CD14-positive monocyte (primary cell): ENCODE measurements around the gene HLA-DRB1. TPM values are rescaled to one million over a fixed set of nuclear protein-coding genes. Genes with fewer than 3 reads are reported as not detected.

Experiments used
- DNase-seq, 3 donors: peaks; one replicate each; pipeline ENCODE4 v3.0.0-alpha.2; 2011 to 2022
- H2AFZ ChIP-seq: 2 replicates; pipeline ENCODE4 v1.6.0; 2012; ENCODE audit warnings: mild to moderate bottlenecking, low read depth, low read length, inconsistent platforms; ENCODE audit not compliant: insufficient read depth, poor library complexity, severe bottlenecking
- H3K27ac ChIP-seq, 2 donors: 1 replicate in 1 of 2; 2 replicates in 1 of 2; pipeline ENCODE4 v1.5.1; 2012 to 2013; ENCODE audit warnings: low read length in 2 of 2, control low read depth in 1 of 2, inconsistent platforms in 1 of 2, low read depth in 1 of 2, mild to moderate bottlenecking in 1 of 2
- H3K27me3 ChIP-seq, 2 donors: one replicate each; pipeline versions ENCODE4 v1.6.0 to v1.6.1; 2011 to 2013; ENCODE audit warnings: low read length in 2 of 2; ENCODE audit not compliant: control insufficient read depth in 2 of 2, insufficient read depth in 2 of 2
- H3K36me3 ChIP-seq, 2 donors: replicated peaks in 1 of 2; 1 replicate in 1 of 2; 2 replicates in 1 of 2; pipeline versions ENCODE4 v1.5.1 to v1.6.1; 2012 to 2013; ENCODE audit warnings: low read length in 2 of 2, control low read depth in 1 of 2, inconsistent platforms in 1 of 2, mild to moderate bottlenecking in 1 of 2; ENCODE audit not compliant: insufficient read depth in 2 of 2, control insufficient read depth in 1 of 2
- H3K4me1 ChIP-seq, 2 donors: 1 replicate in 1 of 2; 2 replicates in 1 of 2; pipeline versions ENCODE4 v1.5.1 to v1.6.1; 2012 to 2013; ENCODE audit warnings: low read length in 2 of 2, control low read depth in 1 of 2, inconsistent platforms in 1 of 2, mild to moderate bottlenecking in 1 of 2, moderate library complexity in 1 of 2; ENCODE audit not compliant: insufficient read depth in 2 of 2, control insufficient read depth in 1 of 2
- H3K4me2 ChIP-seq: replicated peaks from 2 replicates; pipeline ENCODE3; 2012; ENCODE audit warnings: low read length, moderate library complexity, mild to moderate bottlenecking; ENCODE audit not compliant: poor library complexity, severe bottlenecking; ENCODE audit errors: extremely low read depth
- H3K4me3 ChIP-seq, 3 experiments: fragments of 200-600 bp in 1 of 3; sonication (generic) in 1 of 3; replicated peaks in 1 of 3; 1 replicate in 2 of 3; 2 replicates in 1 of 3; pipeline ENCODE4 v1.5.1; 2011 to 2013; ENCODE audit warnings: low read length in 3 of 3, mild to moderate bottlenecking in 3 of 3, control low read depth in 2 of 3, low read depth in 2 of 3, inconsistent platforms in 1 of 3, moderate library complexity in 1 of 3
- H3K79me2 ChIP-seq: 2 replicates; pipeline ENCODE4 v1.6.0; 2012; ENCODE audit warnings: mild to moderate bottlenecking, control low read depth, inconsistent platforms, low read length, moderate library complexity; ENCODE audit not compliant: insufficient read depth
- H3K9ac ChIP-seq: 2 replicates; pipeline ENCODE4 v1.6.0; 2017; ENCODE audit warnings: low read length, mild to moderate bottlenecking; ENCODE audit not compliant: insufficient read depth, poor library complexity, severe bottlenecking
- H3K9me3 ChIP-seq, 2 donors: replicated peaks in 1 of 2; 1 replicate in 1 of 2; 2 replicates in 1 of 2; pipeline versions ENCODE4 v1.5.1 to v1.6.1; 2012 to 2013; ENCODE audit warnings: low read length in 2 of 2, control low read depth in 1 of 2; ENCODE audit not compliant: control insufficient read depth in 1 of 2, insufficient read depth in 1 of 2
- H4K20me1 ChIP-seq: 2 replicates; pipeline ENCODE4 v1.6.0; 2012; ENCODE audit warnings: mild to moderate bottlenecking, low read length, control low read depth, moderate library complexity; ENCODE audit not compliant: insufficient read depth
- H3K27ac Mint-ChIP-seq, 7 donors: one replicate each; pipeline ENCODE4 v1.8.0; 2020; ENCODE audit warnings: mild to moderate bottlenecking in 7 of 7, mixed read lengths in 7 of 7, moderate library complexity in 6 of 7, inconsistent platforms in 2 of 7
- H3K27me3 Mint-ChIP-seq, 3 donors: one replicate each; pipeline ENCODE4 v1.8.0; 2021 to 2022; ENCODE audit warnings: low read depth in 3 of 3, mild to moderate bottlenecking in 3 of 3, mixed read lengths in 3 of 3, moderate library complexity in 3 of 3, inconsistent platforms in 1 of 3
- H3K36me3 Mint-ChIP-seq, 2 donors: one replicate each; pipeline ENCODE4 v1.8.0; 2020; ENCODE audit warnings: mixed read lengths in 2 of 2, inconsistent platforms in 1 of 2, mild to moderate bottlenecking in 1 of 2
- H3K4me1 Mint-ChIP-seq: one replicate; pipeline ENCODE4 v1.8.0; 2020; ENCODE audit warnings: mild to moderate bottlenecking, mixed read lengths
- H3K4me3 Mint-ChIP-seq, 2 donors: one replicate each; pipeline ENCODE4 v1.8.0; 2020; ENCODE audit warnings: mild to moderate bottlenecking in 2 of 2, mixed read lengths in 2 of 2, moderate library complexity in 1 of 2
- H3K9me3 Mint-ChIP-seq, 7 donors: one replicate each; pipeline ENCODE4 v1.8.0; 2020 to 2022; ENCODE audit warnings: mixed read lengths in 7 of 7, mild to moderate bottlenecking in 6 of 7, moderate library complexity in 6 of 7, inconsistent platforms in 2 of 7
- CTCF ChIP-seq: fragments of 200-600 bp; IDR thresholded peaks from one replicate; pipeline ENCODE4 v1.8.0; 2022; ENCODE audit warnings: antibody characterized with exemption, mild to moderate bottlenecking
- WGBS: methylation state at CpG from one replicate; pipeline ENCODE4 v1.1.5; 2013; ENCODE audit warnings: missing lambda C conversion rate; ENCODE audit not compliant: insufficient coverage; 5-methylcytosine and 5-hydroxymethylcytosine counted together
- intact Hi-C, 2 donors: fragments of 100-400 bp; cut with micrococcal nuclease; formaldehyde crosslinking; loops; one replicate each; pipeline versions ENCODE4 v1.15.0 to v1.15.1; 2023
- polyA plus RNA-seq, 3 donors: library from polyadenylated mRNA; depleted of rRNA in 1 of 3; unstranded in 2 of 3; stranded (reverse) in 1 of 3; fragments of 300-500 nt in 2 of 3; fragments of >200 nt in 1 of 3; fragmentation: Illumina TruSeq in 2 of 3; gene quantifications; 1 replicate in 2 of 3; 2 replicates in 1 of 3; pipeline ENCODE4 v1.2.3, GENCODE V29; 2012 to 2021

Gene HLA-DRB1
- polyA plus RNA-seq, 3 donors = 928 to 2,792 (median 2,645) TPM

- peaks cover 0 to 8% (median 3%) of the 10 kb centered on the region in 7 donors for H3K9me3 Mint-ChIP-seq
- H3K4me1 Mint-ChIP-seq = peaks cover 18% of the 10 kb centered on the region
- Histone ChIP-seq H3K4me1 (no peaks in the 10 kb centered on the region), H3K27me3 (no peaks in the 10 kb centered on the region), H3K9ac (no peak overlapping the region), H3K9me3 (peaks cover 0 to 6% of the 10 kb centered on the region in 2 donors), H3K36me3 (no peaks in the 10 kb centered on the region), H4K20me1 (no peaks in the 10 kb centered on the region), H3K4me2 (no peak overlapping the region), H3K79me2 (no peaks in the 10 kb centered on the region), H3K27ac (no peak overlapping the region), H3K4me3 (no peak overlapping the region), H2AFZ (no peak overlapping the region)
- intact Hi-C loops = no loop called here
- peak overlapping the region in 3 of 7 donors; percentile 18 to 69 (median 67) for H3K27ac Mint-ChIP-seq
- no peak for DNase-seq
- peaks cover 0 to 8% of the 10 kb centered on the region in 2 donors for H3K36me3 Mint-ChIP-seq
- WGBS = 50% methylated on average over 2 of the region's 3 CpGs
- no peaks in the 10 kb centered on the region for H3K27me3 Mint-ChIP-seq
- no peak for TF ChIP-seq CTCF
- H3K4me3 Mint-ChIP-seq = no peak overlapping the region
Observed at GRCh38 chr6:32615885-32616532, 26.4 kb upstream of the HLA-DRB1 start.

DNA sequence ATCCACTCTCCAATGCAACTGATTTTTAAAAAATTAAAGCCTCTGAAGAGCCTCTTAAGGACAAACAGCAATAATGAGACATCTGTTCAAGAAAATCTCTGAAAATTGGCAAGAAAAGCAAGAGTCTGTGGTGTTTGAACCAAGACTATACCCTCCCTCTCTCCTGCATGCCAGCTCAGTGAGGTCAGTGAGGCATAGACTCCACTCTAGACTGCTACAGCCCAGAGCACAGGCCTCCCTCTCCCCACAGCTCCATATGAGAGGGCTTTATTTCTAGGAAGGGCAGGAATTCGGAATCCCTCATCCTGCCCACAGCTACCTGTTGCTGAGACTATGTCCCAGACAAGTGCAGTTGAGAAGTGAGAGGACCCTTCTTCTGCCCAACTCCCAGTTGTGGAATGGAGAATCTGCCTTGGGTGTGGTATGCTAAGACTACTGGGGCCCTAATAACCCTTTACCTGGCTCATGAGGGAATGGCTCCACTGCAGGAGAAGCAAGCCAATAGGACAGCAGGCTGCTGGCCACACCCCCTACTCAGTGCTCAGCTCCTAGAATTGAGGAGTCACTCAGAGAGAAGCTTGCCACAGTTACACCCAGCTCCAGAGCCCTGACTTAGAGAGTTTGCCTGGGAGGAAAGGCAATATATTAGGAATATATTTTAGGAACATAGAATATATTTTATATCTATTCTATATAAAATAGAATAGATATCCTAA, 24.9 kb upstream of the HLA-DRB1 start:
- H3K27ac Mint-ChIP-seq = peak overlapping the region in 1 of 7 donors; percentile 68

More for the DNA sequence above, 24.9 kb upstream of the HLA-DRB1 start:
- H4K20me1 ChIP-seq = no peaks in the 10 kb centered on the region
- intact Hi-C loops = no loop called here
- H3K36me3 Mint-ChIP-seq = peaks cover 0 to 8% of the 10 kb centered on the region in 2 donors
- H3K4me1 ChIP-seq = peaks cover 6 to 7% of the 10 kb centered on the region in 2 donors
- no peak overlapping the region for H3K4me3 ChIP-seq
- H3K79me2 ChIP-seq = no peaks in the 10 kb centered on the region
- WGBS = no CpG with 5 or more reads among the region's 1 CpG
- no peaks in the 10 kb centered on the region for H3K36me3 ChIP-seq
- H3K9me3 Mint-ChIP-seq = peaks cover 0 to 8% (median 3%) of the 10 kb centered on the region in 7 donors
- no peak overlapping the region for H3K9ac ChIP-seq
- DNase-seq = no peak
- no peak overlapping the region for H2AFZ ChIP-seq
- no peak for TF ChIP-seq CTCF
- no peaks in the 10 kb centered on the region for H3K27me3 ChIP-seq
- no peaks in the 10 kb centered on the region for H3K27me3 Mint-ChIP-seq
- H3K4me1 Mint-ChIP-seq = peaks cover 18% of the 10 kb centered on the region
- no peak overlapping the region for H3K4me3 Mint-ChIP-seq
- H3K27ac ChIP-seq = no peak overlapping the region
- peaks cover 0 to 6% of the 10 kb centered on the region in 2 donors for H3K9me3 ChIP-seq
- no peak overlapping the region for H3K4me2 ChIP-seq
